Vagina (tissue), 2 donors: Measurements from ENCODE around the gene THAP3. TPM values are rescaled to one million over a fixed set of nuclear protein-coding genes. Genes with fewer than 3 reads are reported as not detected.
A peak's percentile ranks its signal among the peaks of the same experiment; 100 is the strongest.
"Not testable (repeated sequence)": the region's sequence is repeated elsewhere in the genome, so short reads cannot be mapped to it uniquely, and the experiment has no call there.

ENCODE experiments used
- DNase-seq, 2 donors: peaks; one replicate each; pipeline ENCODE4 v3.0.0-alpha.2; 2017; ENCODE audit errors: extremely low spot score in 2 of 2
- H3K27ac ChIP-seq: fragments of 200-600 bp; sonication (generic); one replicate; pipeline ENCODE4 v1.5.1; 2019
- H3K27me3 ChIP-seq: fragments of 200-600 bp; sonication (generic); one replicate; pipeline ENCODE4 v1.5.1; 2019
- H3K36me3 ChIP-seq, 2 donors: fragments of 200-600 bp; sonication (generic); one replicate each; pipeline ENCODE4 v1.5.1; 2017 to 2019
- H3K4me1 ChIP-seq: fragments of 200-600 bp; sonication (generic); one replicate; pipeline ENCODE4 v1.5.1; 2019
- H3K4me3 ChIP-seq, 2 donors: fragments of 200-600 bp; sonication (generic); 1 replicate in 1 of 2; 2 replicates in 1 of 2; pipeline ENCODE4 v1.5.1; 2016 to 2019
- H3K9me3 ChIP-seq: fragments of 200-600 bp; sonication (generic); one replicate; pipeline ENCODE4 v1.5.1; 2019
- POLR2A ChIP-seq, 2 donors: fragments of 450-650 bp; IDR thresholded peaks; one replicate each; pipeline ENCODE4 v1.6.1; 2017; ENCODE audit warnings: antibody characterized with exemption in 2 of 2, mild to moderate bottlenecking in 2 of 2, moderate library complexity in 2 of 2
- POLR2AphosphoS5 ChIP-seq, 2 donors: sonication (generic); formaldehyde crosslinking; IDR thresholded peaks; one replicate each; pipeline ENCODE4 v1.9.0; 2017; ENCODE audit warnings: antibody characterized with exemption in 2 of 2, mild to moderate bottlenecking in 2 of 2, low read depth in 1 of 2; ENCODE audit not compliant: insufficient read depth in 1 of 2
- intact Hi-C: fragments of 100-400 bp; cut with DNase I; formaldehyde crosslinking; loops from one replicate; pipeline ENCODE4 v1.15.1; 2023
- total RNA-seq: library from RNA; depleted of rRNA; stranded (reverse); fragments of >200 nt; gene quantifications from one replicate; pipeline ENCODE4 v1.2.3, GENCODE V29; 2016
- TF ChIP-seq, protein P1 (sequence below), 3 experiments: fragments of 450-650 bp in 2 of 3; fragments of 200-600 bp in 1 of 3; sonication (generic) in 1 of 3; IDR thresholded peaks; one replicate each; pipeline ENCODE4 v1.5.1; 2017 to 2019; ENCODE audit warnings: antibody characterized with exemption in 3 of 3, mild to moderate bottlenecking in 2 of 3, moderate library complexity in 2 of 3

The THAP3 gene
- total RNA-seq, 1 donor from 2014 or later: 29.0 TPM

DNA sequence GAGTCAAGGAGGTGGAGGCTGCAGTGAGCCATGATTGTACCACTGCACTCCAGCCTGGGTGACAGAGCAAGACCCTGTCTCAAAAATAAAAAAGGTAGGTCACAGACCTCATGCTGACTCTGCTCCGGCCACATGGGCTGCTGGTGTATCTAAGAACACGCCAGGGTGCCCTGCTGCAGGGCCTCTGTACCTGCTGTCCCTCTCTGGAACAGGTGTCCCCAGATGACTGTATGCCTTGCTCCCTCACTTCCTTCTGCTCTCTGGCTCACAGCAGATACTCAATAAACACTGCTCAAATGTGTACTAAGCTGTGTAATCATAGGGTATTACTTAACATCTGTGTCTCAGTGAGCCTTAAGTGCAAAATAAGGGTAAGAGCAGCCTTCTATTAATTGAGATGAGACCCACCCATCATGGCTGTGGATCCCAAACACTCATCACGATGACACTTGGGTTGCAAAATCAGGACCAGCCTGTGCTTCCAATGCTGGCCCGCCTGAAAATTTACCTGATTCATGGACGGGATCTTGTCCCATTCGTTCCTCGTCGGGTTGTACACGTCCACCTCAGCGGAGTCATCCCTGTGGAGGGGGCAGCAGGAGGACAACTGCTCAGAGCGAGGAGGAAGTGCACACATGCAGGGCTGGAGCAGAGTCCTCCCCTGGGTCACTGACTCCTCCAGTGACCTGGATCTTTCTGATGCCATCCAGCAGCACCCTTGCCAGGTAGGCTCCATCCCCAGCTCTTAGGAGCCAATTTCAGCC, 29.5 kb upstream of the THAP3 start:
- Histone ChIP-seq H3K36me3 (peaks cover 0 to 87% of the 10 kb centered on the region in 2 donors), H3K4me1 (peaks cover 79% of the 10 kb centered on the region), H3K27me3 (no peaks in the 10 kb centered on the region), H3K9me3 (no peaks in the 10 kb centered on the region), H3K4me3 (no peak overlapping the region), H3K27ac (no peak overlapping the region)
- DNase-seq: no peak
- TF ChIP-seq POLR2AphosphoS5 (IDR thresholded peaks at IDR 0.05; ENCODE audit: insufficient read depth in 1 of 2, low read depth in 1 of 2) (no peak), POLR2A (IDR thresholded peaks at IDR 0.05) (no peak)
- TF ChIP-seq, protein P1, sequence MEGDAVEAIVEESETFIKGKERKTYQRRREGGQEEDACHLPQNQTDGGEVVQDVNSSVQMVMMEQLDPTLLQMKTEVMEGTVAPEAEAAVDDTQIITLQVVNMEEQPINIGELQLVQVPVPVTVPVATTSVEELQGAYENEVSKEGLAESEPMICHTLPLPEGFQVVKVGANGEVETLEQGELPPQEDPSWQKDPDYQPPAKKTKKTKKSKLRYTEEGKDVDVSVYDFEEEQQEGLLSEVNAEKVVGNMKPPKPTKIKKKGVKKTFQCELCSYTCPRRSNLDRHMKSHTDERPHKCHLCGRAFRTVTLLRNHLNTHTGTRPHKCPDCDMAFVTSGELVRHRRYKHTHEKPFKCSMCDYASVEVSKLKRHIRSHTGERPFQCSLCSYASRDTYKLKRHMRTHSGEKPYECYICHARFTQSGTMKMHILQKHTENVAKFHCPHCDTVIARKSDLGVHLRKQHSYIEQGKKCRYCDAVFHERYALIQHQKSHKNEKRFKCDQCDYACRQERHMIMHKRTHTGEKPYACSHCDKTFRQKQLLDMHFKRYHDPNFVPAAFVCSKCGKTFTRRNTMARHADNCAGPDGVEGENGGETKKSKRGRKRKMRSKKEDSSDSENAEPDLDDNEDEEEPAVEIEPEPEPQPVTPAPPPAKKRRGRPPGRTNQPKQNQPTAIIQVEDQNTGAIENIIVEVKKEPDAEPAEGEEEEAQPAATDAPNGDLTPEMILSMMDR (IDR thresholded peaks at IDR 0.05): no peak
- intact Hi-C loops: no loop called here

GRCh38 chr1:6596351-6596750, 28.3 kb upstream of the THAP3 start:
- Histone ChIP-seq H3K27ac (peak overlapping the region; percentile 98), H3K36me3 (peaks cover 0 to 78% of the 10 kb centered on the region in 2 donors), H3K9me3 (no peaks in the 10 kb centered on the region), H3K4me1 (peaks cover 76% of the 10 kb centered on the region), H3K27me3 (no peaks in the 10 kb centered on the region), H3K4me3 (peak overlapping the region in 1 of 2 donors; percentile 20)
- DNase-seq: no peak
- intact Hi-C loops: no loop called here
- TF ChIP-seq POLR2AphosphoS5 (IDR thresholded peaks at IDR 0.05; ENCODE audit: insufficient read depth in 1 of 2, low read depth in 1 of 2): no peak

- Histone ChIP-seq H3K27me3 (no peaks in the 10 kb centered on the region), H3K36me3 (peaks cover 0 to 70% of the 10 kb centered on the region in 2 donors), H3K9me3 (no peaks in the 10 kb centered on the region), H3K4me1 (peaks cover 68% of the 10 kb centered on the region), H3K4me3 (peak overlapping the region in 1 of 2 donors; percentile 20), H3K27ac (peak overlapping the region; percentile 98)
- intact Hi-C loops: no loop called here
- no peak for DNase-seq
- TF ChIP-seq POLR2A (IDR thresholded peaks at IDR 0.05) (no peak), POLR2AphosphoS5 (IDR thresholded peaks at IDR 0.05; ENCODE audit: insufficient read depth in 1 of 2, low read depth in 1 of 2) (no peak)
- TF ChIP-seq, protein P1 (IDR thresholded peaks at IDR 0.05): no peak
Observed at GRCh38 chr1:6596886-6597776, 27.5 kb upstream of the THAP3 start.

- TF ChIP-seq, protein P1 (IDR thresholded peaks at IDR 0.05): no peak
- TF ChIP-seq POLR2A (IDR thresholded peaks at IDR 0.05): no peak
- TF ChIP-seq POLR2AphosphoS5 (IDR thresholded peaks at IDR 0.05; ENCODE audit: insufficient read depth in 1 of 2, low read depth in 1 of 2): no peak
- intact Hi-C loops: no loop called here
- H3K4me1 ChIP-seq: peaks cover 62% of the 10 kb centered on the region
- H3K9me3 ChIP-seq: no peaks in the 10 kb centered on the region
- H3K27me3 ChIP-seq: no peaks in the 10 kb centered on the region
- peaks cover 0 to 64% of the 10 kb centered on the region in 2 donors for H3K36me3 ChIP-seq
- no peak overlapping the region for H3K4me3 ChIP-seq
- peak overlapping the region; percentile 98 for H3K27ac ChIP-seq
- DNase-seq: no peak
Observed at GRCh38 chr1:6597777-6598131, 26.9 kb upstream of the THAP3 start.

DNA sequence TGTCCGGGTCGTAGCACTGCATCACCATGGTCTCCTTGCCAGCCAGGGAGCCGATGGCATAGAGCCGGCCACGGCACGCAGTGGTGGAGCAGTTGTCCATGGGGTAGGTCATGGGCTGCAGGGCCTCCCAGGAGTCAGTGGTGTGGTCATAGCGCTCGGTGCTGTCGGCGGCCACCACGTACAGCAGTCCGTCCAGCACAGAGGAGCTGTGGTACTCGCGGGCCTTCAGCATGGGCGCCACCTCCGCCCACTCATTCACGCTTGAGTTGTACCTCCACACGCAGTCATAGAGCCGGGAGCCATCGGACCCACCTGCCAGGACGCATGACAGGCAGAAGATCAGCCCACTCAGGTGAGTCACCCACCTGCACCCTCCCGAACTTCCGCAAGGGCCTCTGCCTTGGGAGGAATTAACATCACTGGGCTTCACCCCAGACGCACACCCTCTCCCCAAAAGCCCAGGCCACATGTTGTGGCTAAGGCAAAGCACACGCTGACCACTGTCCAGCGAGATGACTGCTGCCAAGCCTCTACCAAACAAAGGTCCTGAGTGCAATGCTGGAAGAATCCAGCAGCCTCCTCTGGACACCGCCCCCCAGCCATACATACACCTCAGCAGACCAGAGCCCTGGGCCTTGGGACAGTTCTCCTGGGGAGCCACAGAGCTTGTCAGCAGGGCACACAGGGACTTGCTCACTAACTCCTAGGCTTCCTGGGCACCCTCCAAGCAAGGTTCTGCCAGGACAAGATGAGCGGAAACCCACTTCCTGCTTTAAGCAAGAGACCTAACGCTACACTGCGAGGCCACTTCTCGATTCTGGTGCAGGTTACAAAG, 25.3 kb upstream of the THAP3 start:
- peak overlapping the region; percentile 98 for H3K27ac ChIP-seq
- TF ChIP-seq, protein P1 (IDR thresholded peaks at IDR 0.05): no peak
- TF ChIP-seq POLR2A (IDR thresholded peaks at IDR 0.05): no peak
- no peak for TF ChIP-seq POLR2AphosphoS5 (IDR thresholded peaks at IDR 0.05; ENCODE audit: insufficient read depth in 1 of 2, low read depth in 1 of 2)
- DNase-seq: no peak
- peaks cover 67% of the 10 kb centered on the region for H3K4me1 ChIP-seq
- H3K36me3 ChIP-seq: peaks cover 0 to 48% of the 10 kb centered on the region in 2 donors
- peak overlapping the region; percentile 59 to 74 for H3K4me3 ChIP-seq
- no peaks in the 10 kb centered on the region for H3K27me3 ChIP-seq
- intact Hi-C loops: no loop called here
- H3K9me3 ChIP-seq: no peaks in the 10 kb centered on the region

DNA sequence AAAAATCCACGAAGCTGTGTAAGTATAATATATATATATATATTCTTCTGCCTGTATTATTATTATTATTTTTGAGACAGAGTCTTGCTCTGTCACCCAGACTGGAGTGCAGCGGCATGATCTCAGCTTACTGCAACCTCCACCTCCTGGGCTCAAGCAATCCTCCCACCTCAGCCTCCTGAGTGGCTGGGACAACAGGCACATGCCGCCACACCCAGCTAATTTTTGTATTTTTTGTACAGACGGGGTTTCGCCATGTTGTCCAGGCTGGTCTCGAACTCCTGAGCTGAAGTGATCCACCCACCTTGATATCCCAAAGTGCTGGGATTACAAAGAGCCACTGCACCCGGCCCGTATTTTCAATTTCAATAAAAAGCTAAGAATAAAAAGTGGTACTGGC, 24.7 kb upstream of the THAP3 start:
- H3K36me3 ChIP-seq: peaks cover 0 to 42% of the 10 kb centered on the region in 2 donors
- peaks cover 72% of the 10 kb centered on the region for H3K4me1 ChIP-seq
- H3K9me3 ChIP-seq, H3K27me3 ChIP-seq, DNase-seq: not testable (repeated sequence)
- H3K4me3 ChIP-seq: peak overlapping the region; percentile 59 to 74
- intact Hi-C loops: loop anchor here (5.0 kb wide), 1 partner anchor 37 kb away; no protein-coding TSS in a partner anchor
- H3K27ac ChIP-seq: peak overlapping the region; percentile 98
